SH-SY5Y (cell line): ENCODE data around the gene HPCAL1.

ENCODE experiments used
- GATA2 ChIP-seq: IDR thresholded peaks from 2 replicates; pipeline ENCODE4 v1.6.1; 2011; ENCODE audit warnings: mild to moderate bottlenecking, low read depth, low read length
- GATA3 ChIP-seq: IDR thresholded peaks from 2 replicates; pipeline ENCODE4 v1.6.1; 2011; ENCODE audit warnings: low read depth, mild to moderate bottlenecking, low read length, moderate library complexity

DNA sequence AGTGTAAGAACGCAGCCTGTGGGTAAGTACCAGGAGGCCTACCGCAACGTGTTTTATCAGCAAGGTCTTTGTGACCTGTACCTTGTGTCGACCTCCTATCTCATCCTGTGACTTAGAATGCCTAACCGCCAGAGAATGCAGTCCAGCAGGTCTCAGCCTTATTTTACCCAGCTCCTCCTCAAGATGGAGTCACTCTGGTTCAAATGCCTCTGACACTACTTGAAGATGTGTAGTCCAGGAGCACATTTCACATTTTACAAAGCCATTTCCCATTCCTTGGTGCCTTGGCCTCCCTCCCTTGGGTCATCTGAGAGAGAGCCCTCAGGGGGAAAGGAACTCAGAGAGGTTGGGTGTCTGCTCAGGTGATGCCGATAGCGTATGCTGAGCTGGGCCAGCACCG is 6.6 kb upstream of the HPCAL1 start:
- TF ChIP-seq GATA2: no peak
- TF ChIP-seq GATA3: no peak
